NCI-H524 treated with DMSO at 0.1 percent for 48 hours (cell line): ENCODE measurements around the gene DDX17.

Experiments used
- DNase-seq: peaks from one replicate; lab custom pipeline; 2025; lab: John Stamatoyannopoulos, UW

Gene DDX17

GRCh38 chr22:38506118-38506962 is at the start of gene DDX17:
Gene DDX17, minus strand, starts transcription at chr22:38506311.
- peak; percentile 92 for DNase-seq

DNA sequence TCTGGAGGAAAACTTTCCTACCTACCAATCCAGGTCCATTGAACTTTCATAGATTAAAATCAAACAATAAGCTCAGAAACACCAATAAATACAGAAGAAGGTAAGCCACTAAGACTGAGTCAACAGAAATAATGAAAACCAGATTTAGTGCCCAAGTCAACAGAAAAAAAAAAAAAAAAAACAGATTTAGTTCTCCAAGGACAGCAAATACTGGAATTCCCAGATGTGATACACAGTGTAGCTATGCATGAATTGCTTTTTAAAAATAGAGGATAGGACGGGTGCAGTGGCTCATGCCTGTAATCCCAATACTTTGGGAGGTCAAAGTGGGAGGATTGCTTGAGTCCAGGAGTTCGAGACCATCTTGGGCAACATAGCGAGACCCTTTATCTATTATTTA is 48.2 kb upstream of the DDX17 start:
- no peak for DNase-seq

DNA sequence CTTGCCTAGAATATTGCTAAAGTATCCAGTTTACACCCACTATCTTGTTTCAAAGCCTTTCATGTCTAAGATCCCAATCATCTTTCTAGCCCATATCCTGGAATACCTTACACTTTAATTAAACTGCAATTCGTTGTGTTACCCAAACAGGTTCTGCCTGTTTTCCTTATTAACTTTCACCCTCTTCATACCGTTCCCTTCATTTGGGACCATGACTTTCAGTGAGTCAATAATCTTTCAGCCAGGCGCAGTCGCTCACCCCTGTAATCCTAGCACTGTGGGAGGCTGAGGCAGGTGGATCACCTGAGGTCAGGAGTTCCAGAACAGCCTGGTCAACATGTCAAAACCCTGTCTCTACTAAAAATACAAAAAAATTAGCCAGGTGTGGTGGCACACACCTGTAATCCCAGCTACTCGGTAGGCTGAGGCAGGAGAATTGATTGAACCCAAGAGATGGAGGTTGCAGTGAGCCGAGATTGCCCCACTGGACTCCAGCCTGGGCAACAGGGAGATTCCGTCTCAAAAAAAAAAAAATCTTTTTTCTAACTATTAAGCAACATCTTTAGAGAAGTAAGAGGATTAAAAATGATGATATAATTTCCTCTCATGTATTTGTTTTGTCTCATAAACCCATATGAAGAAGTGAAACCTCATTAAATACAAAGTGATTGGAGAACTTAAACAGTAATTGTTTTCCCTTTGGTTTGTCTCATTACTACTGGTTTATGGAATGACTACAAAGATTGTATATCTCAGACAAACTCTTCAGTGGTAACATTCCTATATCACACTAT is 43.2 kb upstream of the DDX17 start:
- no peak for DNase-seq

DNA sequence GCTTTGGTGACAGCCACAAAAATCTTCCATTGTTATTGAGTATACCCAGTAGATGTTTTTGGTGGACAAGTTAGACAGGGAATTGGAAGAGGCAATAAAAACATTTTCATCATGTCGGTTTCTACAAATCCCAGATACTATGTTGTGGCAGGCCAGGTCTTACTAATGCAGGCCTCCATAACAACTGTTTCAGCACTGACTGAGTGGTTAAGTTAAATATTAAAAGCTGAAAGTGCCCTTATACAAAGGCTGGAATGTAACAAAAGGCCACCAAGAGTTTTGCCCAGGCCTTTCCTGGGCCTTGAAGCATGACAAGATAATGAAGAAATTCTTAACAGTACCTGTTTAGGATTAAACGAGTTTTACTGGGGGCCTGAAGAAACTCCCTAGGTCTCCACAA is 34.6 kb upstream of the DDX17 start:
- DNase-seq = no peak

GRCh38 chr22:38531251-38531938 is 25.3 kb upstream of the DDX17 start:
- DNase-seq = no peak

DNA sequence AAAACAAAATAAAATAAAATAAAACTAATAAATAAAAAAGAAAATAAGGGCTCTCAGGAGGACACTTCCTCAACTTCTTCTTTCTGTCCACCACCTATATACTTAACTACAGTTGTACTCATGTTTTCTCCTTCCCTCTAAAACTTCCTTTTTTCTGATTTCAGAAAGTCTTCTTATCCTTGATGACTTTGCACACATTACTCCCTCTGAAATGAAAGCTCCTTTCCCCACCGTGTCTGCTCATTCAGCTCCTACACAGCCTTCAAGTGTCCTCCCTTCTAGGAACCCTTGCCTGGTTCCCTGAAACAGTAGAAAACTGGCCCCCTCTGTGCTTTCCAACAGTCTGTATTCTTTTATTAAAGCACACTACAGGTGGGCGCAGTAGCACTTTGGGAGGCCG is 18.3 kb upstream of the DDX17 start:
- no peak for DNase-seq

GRCh38 chr22:38523479-38523878 is 17.4 kb upstream of the DDX17 start:
- DNase-seq = no peak

DNA sequence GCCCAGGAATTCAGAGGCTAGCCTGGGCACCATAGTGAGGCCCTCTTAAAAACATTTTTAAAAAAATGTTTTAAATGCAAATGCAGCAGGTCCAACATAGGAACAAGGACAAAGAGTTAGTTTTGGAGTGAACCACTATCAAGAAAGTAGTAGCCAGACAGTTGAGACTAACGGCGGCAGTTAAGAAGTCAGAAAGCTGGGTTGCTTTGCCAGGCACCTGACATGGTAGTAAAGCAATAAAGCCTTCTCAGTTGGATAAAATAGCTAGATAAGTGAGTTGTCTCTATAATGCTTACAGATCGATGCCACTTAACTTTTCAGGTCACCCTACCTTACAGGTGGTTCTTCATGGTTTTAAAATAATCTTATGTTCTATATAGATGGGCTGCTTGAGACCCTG is 16.9 kb upstream of the DDX17 start:
- no peak for DNase-seq

DNA sequence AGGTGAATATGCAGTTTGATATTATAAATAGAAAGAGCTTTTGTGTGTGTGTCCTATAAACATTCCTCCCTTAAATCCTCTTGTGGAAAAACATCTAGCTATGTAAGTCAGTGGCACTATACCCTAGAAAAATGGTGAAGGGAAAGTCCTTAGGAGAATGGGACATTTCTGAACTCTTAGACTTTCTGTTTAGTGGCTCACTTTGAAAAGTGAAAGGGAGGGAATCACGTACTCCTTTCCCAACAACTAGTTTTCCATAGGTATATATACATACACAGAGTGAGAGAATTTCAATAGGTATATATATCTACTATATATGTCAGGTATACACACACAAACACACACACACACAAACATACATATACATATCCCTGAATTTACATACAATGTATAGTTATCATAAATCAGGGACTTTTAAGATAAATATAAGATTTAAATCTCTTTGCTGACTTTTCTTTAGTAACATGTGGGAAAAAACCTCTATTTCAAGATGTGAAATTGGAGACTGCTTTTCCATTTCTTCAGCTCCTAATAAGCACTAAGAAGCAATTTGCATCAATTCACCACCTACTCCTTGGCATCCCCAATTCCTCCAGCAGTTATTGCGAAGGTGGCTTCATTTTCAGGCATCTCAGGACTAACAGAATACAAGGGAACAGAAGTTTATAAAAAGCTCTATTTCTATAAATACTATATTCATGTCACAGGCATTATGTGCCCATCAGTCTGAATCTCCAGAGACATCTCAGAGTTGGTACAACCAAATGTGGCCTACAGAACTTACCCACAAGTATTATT is 13.5 kb upstream of the DDX17 start:
- DNase-seq = no peak

GRCh38 chr22:38518620-38519019 is 12.5 kb upstream of the DDX17 start:
- DNase-seq = no peak

GRCh38 chr22:38513063-38513462 is 7.0 kb upstream of the DDX17 start:
- DNase-seq = no peak

GRCh38 chr22:38510416-38510970 is 4.4 kb upstream of the DDX17 start:
- DNase-seq = no peak

DNA sequence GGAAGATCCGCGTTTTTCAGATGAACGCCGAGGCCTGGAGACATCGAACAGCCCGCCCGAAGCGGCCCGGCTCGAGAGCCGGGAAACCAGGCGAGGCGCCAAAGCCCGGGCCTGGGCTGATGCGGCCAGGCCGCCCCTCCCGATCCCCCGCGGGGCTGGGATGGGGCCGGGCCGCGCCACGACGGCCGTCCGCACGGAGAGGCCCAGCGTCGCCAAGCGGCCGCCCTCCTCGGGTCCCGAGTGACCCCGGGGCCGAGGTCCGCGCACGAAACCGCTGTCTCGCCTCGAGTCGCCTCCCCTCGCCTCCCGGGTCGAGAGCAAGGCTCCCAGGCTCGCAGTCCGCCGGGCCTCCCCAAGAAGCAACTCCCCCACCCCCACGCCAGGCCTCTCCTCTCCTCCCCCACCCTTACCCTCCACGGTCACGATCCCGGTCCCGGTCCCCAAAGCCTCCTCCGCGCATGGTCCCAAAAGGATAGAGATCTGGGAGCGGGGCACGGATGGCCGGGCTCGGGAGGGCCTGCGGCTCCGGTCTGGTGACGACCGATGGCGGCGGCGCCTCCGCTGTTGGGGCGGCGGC is 482 bp downstream of the DDX17 start:
- DNase-seq = no peak

DNA sequence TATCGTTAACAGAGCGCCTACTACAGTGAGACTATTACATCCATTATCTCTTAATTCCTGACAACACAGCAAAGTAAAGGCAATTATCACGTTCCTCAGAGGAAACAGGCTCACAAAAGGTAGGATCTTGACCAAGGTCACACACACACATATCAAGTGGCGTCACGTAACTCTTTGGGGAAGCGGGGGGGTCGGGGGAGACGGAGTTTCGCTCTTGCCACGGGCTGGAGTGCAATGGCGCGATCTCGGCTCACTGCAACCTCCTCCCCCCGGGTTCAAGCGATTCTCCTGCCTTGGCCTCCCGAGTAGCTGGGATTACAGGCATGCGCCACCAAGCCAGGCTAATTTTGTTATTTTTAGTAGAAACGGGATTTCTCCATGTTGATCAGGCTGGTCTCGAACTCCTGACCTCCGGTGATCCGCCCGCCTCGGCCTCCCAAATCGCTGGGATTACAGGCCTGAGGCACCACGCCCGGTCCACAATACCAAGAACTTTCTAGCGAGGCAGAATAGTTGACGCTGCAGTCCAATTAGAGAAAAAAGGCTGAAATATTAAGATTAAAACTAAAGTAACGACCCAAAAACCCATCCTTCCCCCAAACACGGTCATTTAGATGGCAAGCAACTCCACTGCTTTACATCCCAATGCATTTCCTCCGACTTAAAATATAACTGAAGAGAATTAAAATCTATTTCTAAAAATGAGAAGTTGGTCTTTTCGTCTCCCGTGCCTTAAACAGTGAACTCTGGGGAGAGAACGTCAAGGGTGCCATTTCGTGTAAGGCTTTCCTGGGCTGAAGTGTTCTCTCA is 1.2 kb downstream of the DDX17 start:
- no peak for DNase-seq

DNA sequence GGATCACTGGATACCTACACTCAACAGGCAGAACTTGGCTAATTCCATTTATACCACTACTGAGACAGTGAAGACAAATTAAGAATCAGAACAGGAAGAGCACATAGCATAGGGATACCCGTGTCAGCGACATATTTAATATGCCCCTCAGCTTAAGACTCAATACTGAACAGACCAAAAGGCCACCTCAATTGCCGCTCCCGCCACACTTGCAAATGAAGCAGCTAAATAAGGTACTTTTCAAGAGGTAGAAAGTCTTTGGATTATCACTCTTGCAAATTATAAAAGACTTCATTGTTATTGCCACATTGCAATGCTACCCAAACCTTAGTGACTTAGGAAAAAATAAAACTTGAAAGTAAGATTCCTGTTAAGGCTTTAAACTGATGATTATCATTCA is 3.1 kb downstream of the DDX17 start:
- no peak for DNase-seq

DNA sequence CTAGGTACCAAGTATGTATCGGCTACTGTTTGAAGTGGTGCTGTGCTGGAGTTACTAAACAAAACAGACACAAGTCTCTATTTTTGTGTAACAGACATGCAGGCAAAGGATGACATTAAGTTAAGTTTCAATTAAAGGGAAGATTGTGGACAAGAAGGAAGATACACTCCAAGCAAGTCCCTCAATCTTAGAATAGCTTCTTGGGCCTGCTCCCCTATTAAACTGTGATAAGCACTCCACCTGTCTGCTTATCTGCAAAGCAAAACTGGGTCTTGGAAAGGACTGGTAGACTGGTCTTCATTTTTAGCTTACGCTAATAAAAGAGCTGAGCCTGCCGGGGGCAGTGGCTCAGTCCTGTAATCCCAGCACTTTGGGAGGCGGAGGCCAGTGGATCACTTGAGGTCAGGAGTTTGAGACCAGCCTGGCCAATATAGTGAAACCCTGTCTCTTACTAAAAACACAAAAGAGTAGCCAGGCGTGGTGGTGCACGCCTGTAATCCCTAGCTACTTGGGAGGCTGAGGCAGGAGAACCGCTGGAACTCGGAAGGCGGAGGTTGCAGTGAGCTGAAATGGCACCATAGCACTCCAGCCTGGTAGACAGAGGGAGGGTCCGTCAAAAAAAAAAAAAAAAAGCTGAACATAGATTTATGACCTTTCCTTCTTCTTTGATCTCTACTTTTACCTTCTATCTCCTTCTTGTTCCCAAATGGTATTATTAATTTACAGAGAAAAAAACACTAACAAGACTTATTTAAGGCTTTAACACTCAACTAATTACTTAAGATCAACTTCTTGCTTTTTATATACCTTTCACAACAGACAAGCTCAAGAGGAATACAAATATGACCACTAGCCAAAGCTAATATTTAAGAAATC is 4.1 kb downstream of the DDX17 start:
- DNase-seq = no peak

DNA sequence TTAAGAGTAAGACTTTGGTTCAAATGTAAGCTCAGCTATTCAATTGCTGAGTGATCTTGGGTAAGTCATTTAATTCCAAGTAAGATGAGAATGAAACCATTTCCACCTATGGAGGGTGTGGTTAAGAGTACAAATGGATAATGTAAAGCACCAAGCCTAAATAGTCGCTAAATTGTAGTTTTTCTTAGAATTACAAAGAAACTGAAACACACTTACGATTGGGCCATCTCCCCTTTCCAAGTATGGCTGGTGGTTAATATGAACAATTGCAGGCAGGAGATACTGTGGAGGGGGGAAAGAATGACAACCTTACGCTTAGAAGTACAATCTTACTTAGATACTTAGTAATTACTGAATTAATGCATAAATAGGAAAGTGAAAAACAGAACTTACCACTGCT is 8.2 kb downstream of the DDX17 start:
- DNase-seq = no peak

GRCh38 chr22:38494939-38495338 is 11.2 kb downstream of the DDX17 start:
- no peak for DNase-seq

DNA sequence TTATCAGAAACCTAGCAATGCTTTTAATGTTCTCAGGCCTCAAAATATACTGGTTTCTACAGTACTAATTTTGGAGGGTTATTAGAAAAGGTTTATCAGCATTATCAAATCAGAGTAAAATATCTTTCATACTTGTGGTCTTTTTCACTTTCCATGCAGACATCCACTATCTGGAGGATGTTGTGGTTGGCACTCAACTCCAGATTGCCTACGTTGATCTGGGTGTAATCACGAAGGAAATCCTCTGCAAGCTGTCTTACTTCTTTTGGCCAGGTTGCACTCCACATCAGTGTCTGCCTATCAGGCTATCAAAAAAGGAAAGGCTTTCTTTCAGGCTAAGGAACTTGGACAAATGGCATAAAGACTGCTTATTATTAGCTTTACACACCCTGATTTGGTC is 11.6 kb downstream of the DDX17 start:
- no peak for DNase-seq
